Endodermal cell (in vitro differentiated cells): ENCODE data around the gene PLXNA2. TPM values are rescaled to one million over a fixed set of nuclear protein-coding genes. Genes with fewer than 3 reads are reported as not detected.

Experiments
- DNase-seq: peaks from one replicate; pipeline ENCODE4 v3.0.0-alpha.2; 2017
- H3K27ac ChIP-seq: 2 replicates; pipeline ENCODE4 v1.5.1; 2013; ENCODE audit warnings: mild to moderate bottlenecking, low read depth, low read length, moderate library complexity
- H3K27me3 ChIP-seq: 2 replicates; pipeline ENCODE4 v1.6.1; 2013; ENCODE audit warnings: mild to moderate bottlenecking, low read length, moderate library complexity; ENCODE audit not compliant: insufficient read depth, control insufficient read depth, poor library complexity, severe bottlenecking
- H3K36me3 ChIP-seq: 2 replicates; pipeline ENCODE4 v1.7.0; 2013; ENCODE audit warnings: mild to moderate bottlenecking, low read length, moderate library complexity; ENCODE audit not compliant: control insufficient read depth, insufficient read depth
- H3K4me1 ChIP-seq: one replicate; pipeline ENCODE4 v1.7.0; 2013; ENCODE audit warnings: low read length; ENCODE audit not compliant: control insufficient read depth, insufficient read depth
- H3K4me3 ChIP-seq: 2 replicates; pipeline ENCODE4 v1.5.1; 2013; ENCODE audit warnings: mild to moderate bottlenecking, low read length, moderate library complexity
- H3K9ac ChIP-seq: 2 replicates; pipeline ENCODE4 v1.6.1; 2013; ENCODE audit warnings: mild to moderate bottlenecking, low read length, moderate library complexity; ENCODE audit not compliant: poor library complexity, severe bottlenecking; ENCODE audit errors: extremely low read depth
- H3K9me3 ChIP-seq: 2 replicates; pipeline ENCODE4 v1.6.1; 2013; ENCODE audit warnings: mild to moderate bottlenecking, low read length, moderate library complexity; ENCODE audit not compliant: control insufficient read depth
- H3K27ac Mint-ChIP-seq: 2 replicates; pipeline ENCODE4 v1.8.0; 2020; ENCODE audit warnings: mixed read lengths
- H3K27me3 Mint-ChIP-seq: 2 replicates; pipeline ENCODE4 v1.8.0; 2021; ENCODE audit warnings: mild to moderate bottlenecking, mixed read lengths; ENCODE audit not compliant: insufficient read depth
- H3K36me3 Mint-ChIP-seq: 2 replicates; pipeline ENCODE4 v1.8.0; 2020; ENCODE audit warnings: low read depth, mixed read lengths
- H3K4me1 Mint-ChIP-seq: 2 replicates; pipeline ENCODE4 v1.8.0; 2020; ENCODE audit warnings: mixed read lengths
- H3K4me3 Mint-ChIP-seq: 2 replicates; pipeline ENCODE4 v1.8.0; 2020; ENCODE audit warnings: mild to moderate bottlenecking, moderate library complexity, mixed read lengths
- H3K9me3 Mint-ChIP-seq: 2 replicates; pipeline ENCODE4 v1.8.0; 2020; ENCODE audit warnings: mild to moderate bottlenecking, mixed read lengths
- WGBS, 2 experiments: methylation state at CpG; one replicate each; pipeline versions ENCODE4 v1.1.5 to v1.1.7; 2013; ENCODE audit warnings: missing lambda C conversion rate in 2 of 2, mixed read lengths in 1 of 2; ENCODE audit not compliant: insufficient coverage in 1 of 2, insufficient read length in 1 of 2; 5-methylcytosine and 5-hydroxymethylcytosine counted together
- total RNA-seq, 2 donors: library from RNA; stranded (reverse); fragmentation: NEBNext Ultra II Directional in 1 of 2; extraction: Animal tissue kit (Norgen Biotek cat#: 25700) in 1 of 2; gene quantifications; 2 replicates in 1 of 2; 3 replicates in 1 of 2; pipeline ENCODE4 v1.2.1, GENCODE V29; 2021
- TF ChIP-seq, protein P1 (sequence below): fragments of 200-600 bp; sonication (generic); conservative IDR thresholded peaks from 2 replicates; pipeline ENCODE4 v1.5.0; 2021; ENCODE audit warnings: antibody characterized with exemption, mild to moderate bottlenecking

The PLXNA2 gene
- total RNA-seq, 2 donors from 2014 or later: 61.2 to 86.1 TPM

DNA sequence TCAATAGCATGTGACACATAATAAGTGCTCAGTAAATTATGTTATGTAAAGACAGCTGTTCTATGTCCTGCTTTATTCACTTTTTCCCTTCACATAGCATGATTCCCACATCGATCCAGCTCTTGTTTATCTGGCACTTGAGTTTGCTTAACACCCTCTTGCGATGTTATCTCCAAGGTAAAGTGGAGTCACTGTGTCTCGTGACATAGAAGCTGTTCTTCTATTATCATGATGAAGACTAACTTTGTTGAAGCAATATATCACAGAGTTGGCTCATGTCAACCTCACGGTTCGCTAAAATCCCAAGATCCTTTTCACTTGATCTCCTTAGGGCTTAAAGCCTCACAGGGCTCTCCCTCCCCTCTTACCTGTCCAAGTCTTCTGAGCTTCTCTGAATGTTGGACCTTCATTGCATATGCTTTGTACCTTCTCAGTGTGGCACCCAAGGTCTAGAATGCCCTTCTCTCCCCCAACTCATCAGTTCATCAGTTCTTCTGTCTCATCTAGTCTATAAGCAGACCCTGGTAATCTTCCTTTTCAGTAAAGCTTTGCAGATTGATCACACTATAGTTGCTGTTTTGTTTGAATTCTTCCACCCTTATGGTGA is 38.0 kb downstream of the PLXNA2 start:
- Mint-ChIP-seq H3K27me3 (no peaks in the 10 kb centered on the region), H3K36me3 (peaks cover 39% of the 10 kb centered on the region), H3K9me3 (no peaks in the 10 kb centered on the region), H3K4me3 (no peak overlapping the region), H3K27ac (no peak overlapping the region), H3K4me1 (peaks cover 30% of the 10 kb centered on the region)
- no peak overlapping the region for H3K9ac ChIP-seq
- no peaks in the 10 kb centered on the region for H3K9me3 ChIP-seq
- no peaks in the 10 kb centered on the region for H3K27me3 ChIP-seq
- WGBS, 2 experiments: 92 to 94% methylated on average over 5 of the region's 5 CpGs
- no peak overlapping the region for H3K4me3 ChIP-seq
- peaks cover 95% of the 10 kb centered on the region for H3K36me3 ChIP-seq
- DNase-seq: no peak
- H3K4me1 ChIP-seq: peaks cover 34% of the 10 kb centered on the region
- TF ChIP-seq, protein P1, sequence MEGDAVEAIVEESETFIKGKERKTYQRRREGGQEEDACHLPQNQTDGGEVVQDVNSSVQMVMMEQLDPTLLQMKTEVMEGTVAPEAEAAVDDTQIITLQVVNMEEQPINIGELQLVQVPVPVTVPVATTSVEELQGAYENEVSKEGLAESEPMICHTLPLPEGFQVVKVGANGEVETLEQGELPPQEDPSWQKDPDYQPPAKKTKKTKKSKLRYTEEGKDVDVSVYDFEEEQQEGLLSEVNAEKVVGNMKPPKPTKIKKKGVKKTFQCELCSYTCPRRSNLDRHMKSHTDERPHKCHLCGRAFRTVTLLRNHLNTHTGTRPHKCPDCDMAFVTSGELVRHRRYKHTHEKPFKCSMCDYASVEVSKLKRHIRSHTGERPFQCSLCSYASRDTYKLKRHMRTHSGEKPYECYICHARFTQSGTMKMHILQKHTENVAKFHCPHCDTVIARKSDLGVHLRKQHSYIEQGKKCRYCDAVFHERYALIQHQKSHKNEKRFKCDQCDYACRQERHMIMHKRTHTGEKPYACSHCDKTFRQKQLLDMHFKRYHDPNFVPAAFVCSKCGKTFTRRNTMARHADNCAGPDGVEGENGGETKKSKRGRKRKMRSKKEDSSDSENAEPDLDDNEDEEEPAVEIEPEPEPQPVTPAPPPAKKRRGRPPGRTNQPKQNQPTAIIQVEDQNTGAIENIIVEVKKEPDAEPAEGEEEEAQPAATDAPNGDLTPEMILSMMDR: no peak
- no peak overlapping the region for H3K27ac ChIP-seq

DNA sequence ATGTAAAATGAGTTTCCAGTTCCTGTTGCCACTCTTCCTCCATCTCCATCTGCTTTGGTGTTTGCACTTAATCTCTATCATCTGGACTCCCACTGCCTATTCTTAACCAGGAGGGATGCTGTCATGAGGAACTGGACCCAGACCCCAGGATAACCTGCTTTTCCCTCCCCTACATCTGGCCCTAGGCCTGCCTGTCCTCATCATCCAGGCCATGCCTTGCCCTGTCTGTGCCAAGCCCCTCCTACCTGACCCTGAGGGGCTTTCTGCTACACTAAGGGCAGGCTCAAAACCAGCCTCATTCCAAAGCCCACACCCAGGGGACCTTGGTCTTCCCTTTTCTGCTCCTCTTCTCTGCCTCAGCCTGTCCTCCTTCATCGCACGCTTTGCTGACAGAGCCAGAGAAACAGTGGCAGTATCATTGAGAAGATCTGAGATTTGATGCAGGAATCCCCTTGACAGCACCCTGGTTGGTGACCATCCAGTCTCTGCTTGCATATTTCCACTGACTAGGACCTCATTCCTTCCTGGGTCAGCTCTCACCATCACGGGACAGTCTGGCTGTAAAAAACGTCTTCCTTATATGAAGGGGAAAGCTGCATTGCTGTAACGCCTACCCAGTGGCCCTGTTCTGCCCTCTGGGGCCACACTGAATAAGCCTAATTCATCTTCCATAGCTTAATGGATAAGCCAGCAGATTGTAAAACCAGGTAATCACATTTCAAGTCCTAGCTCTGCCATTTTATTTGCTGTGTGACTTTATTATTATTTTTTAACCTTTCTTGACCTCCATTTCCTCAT is 38.8 kb downstream of the PLXNA2 start:
- H3K27ac ChIP-seq: no peak overlapping the region
- peaks cover 30% of the 10 kb centered on the region for H3K4me1 Mint-ChIP-seq
- no peaks in the 10 kb centered on the region for H3K9me3 ChIP-seq
- no peak overlapping the region for H3K27ac Mint-ChIP-seq
- 93 to 95% methylated on average over 3 to 5 of the region's 5 CpGs for WGBS, 2 experiments
- peaks cover 38% of the 10 kb centered on the region for H3K36me3 Mint-ChIP-seq
- no peak for DNase-seq
- H3K4me3 Mint-ChIP-seq: no peak overlapping the region
- no peak overlapping the region for H3K4me3 ChIP-seq
- peaks cover 94% of the 10 kb centered on the region for H3K36me3 ChIP-seq
- no peak overlapping the region for H3K9ac ChIP-seq
- H3K27me3 Mint-ChIP-seq: no peaks in the 10 kb centered on the region
- H3K4me1 ChIP-seq: peaks cover 26% of the 10 kb centered on the region
- H3K9me3 Mint-ChIP-seq: no peaks in the 10 kb centered on the region
- no peaks in the 10 kb centered on the region for H3K27me3 ChIP-seq
- TF ChIP-seq, protein P1: no peak

DNA sequence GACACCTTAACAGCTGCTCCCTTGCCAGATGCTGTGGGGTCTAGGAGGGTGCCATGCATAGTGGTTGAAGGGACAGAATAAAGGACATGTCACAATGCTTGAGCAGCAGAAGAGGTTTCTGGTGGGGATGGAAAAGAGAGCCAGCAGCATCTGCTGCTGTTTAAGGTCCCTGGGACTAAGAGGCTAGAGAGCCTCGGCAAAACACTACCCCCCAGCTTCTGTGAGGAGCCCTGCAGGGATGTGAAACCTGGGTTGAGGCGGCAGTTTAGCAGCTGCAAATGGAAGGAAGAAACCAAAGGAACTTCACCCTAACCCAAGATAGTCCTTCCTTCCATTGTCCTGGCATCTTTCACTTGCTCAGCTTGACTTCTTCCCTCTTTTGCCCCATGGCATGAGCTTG is 39.4 kb downstream of the PLXNA2 start:
- H3K36me3 ChIP-seq: peaks cover 93% of the 10 kb centered on the region
- H3K4me1 Mint-ChIP-seq: peaks cover 25% of the 10 kb centered on the region
- H3K4me3 Mint-ChIP-seq: no peak overlapping the region
- no peaks in the 10 kb centered on the region for H3K27me3 ChIP-seq
- TF ChIP-seq, protein P1: no peak
- peaks cover 20% of the 10 kb centered on the region for H3K4me1 ChIP-seq
- H3K9me3 Mint-ChIP-seq: no peaks in the 10 kb centered on the region
- no peaks in the 10 kb centered on the region for H3K9me3 ChIP-seq
- DNase-seq: peak; percentile 55
- no peaks in the 10 kb centered on the region for H3K27me3 Mint-ChIP-seq
- H3K4me3 ChIP-seq: no peak overlapping the region
- H3K27ac ChIP-seq: no peak overlapping the region
- H3K9ac ChIP-seq: no peak overlapping the region
- H3K27ac Mint-ChIP-seq: no peak overlapping the region
- peaks cover 44% of the 10 kb centered on the region for H3K36me3 Mint-ChIP-seq
- WGBS, 2 experiments: 67 to 84% methylated on average over 1 to 2 of the region's 2 CpGs
